Tongue (tissue), 2 donors: ENCODE data around the gene AVPR2. TPM values are rescaled to one million over a fixed set of nuclear protein-coding genes. Genes with fewer than 3 reads are reported as not detected.

Source experiments
- DNase-seq: peaks from one replicate; pipeline ENCODE4 v3.0.0-alpha.2; 2015
- total RNA-seq: library from RNA; depleted of rRNA; stranded (reverse); fragments of >200 nt; gene quantifications from one replicate; pipeline ENCODE4 v1.2.3, GENCODE V29; 2014

AVPR2 gene
- total RNA-seq, 1 donor from 2014 or later = 1.7 TPM

DNA sequence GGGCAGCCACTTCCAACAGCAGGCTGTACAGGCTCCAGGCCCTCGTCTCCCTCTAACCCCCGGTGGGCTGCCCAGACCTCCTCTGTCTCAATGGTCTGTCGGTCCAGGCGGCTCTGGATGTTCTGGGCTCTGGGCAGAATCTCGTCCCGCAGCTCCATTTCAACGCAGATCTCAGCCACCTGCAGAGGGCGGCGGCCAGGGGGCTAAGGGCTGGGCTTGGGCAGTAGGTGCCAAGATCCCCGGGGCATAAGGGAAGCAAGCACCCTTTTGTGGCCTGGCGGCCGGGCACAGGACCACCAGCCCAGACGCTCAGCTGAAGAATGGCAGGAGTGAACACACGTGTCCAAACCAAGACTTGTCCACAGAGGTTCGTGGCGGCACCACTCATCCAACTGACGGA is 9.2 kb downstream of the AVPR2 start:
- no peak for DNase-seq

DNA sequence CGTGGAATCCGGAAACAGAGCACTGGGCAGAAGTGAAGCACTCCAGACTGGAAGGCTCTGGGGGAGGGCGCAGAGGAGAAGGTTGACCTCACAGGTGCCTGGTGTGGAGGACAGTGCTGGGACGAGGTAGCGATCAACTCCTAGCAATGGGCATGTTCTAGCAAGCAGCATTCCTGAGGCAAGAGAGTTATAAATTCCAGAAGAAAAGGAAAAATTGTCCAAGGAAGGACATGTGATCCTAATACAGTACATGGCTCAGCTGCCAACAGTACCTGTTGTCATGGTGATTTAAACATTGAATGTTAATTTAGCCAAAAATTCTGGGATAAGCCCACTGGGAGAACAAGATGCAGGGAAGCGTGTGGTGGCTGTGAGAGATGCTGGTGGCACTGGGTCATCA is 13.4 kb downstream of the AVPR2 start:
- no peak for DNase-seq

DNA sequence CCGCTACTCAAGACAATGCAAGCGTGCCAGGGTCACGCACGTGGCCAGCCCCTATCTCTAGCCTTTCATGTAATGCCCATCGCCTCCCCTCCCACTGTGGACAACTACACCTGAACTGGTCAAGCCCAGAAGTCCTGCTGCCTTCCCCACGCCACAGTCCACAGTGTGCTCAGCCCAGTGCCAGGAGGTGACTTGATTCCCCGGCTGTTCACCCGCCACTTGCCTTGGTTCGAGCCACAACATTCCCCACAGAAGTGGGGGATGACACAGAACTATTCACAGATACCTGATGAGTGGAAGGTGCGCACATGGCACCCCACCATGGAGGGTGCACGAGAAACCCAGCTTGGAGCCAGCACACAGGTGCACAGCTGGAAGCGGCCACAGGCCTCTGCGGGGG is 14.8 kb downstream of the AVPR2 start:
- DNase-seq = no peak

DNA sequence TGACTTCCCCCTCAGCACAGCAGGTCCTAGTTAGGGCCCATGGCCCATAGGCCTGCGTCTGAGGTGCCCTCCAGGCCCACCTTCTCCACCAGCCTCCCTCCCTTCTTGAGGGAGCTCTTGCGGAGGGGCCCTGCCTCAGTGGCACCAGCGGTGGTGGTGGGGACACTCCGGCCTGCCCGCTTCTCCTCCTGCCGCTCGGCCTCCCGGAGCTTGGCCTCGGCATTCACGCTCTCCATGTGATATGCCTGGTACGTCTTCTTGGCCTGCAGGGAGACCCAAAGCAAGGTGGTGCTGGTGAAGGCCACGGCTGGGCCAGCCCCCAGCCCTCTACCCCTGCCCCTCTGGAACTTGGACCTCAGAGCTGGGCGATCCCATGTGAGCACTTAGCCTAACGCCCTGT is 16.1 kb downstream of the AVPR2 start:
- no peak for DNase-seq

DNA sequence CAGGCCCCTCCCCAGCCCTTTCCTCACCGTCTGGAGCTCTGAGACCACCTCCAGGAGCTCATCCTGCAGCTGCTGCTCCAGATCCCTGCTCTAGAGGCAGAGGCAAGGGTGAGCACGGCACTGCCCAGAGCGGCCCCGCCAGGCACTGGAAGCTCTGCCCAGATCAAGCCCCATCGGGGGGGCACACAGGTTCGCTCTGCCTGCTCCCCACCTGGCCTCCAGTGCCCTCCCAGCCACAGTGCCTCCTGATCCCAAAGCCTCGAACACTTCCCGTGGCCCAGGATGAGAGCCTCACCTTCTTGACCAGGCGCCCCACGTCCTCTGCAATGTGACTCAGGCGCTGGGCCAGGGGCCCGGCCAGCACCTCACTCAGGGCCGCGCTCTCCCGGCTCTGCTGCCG is 16.6 kb downstream of the AVPR2 start:
- no peak for DNase-seq

DNA sequence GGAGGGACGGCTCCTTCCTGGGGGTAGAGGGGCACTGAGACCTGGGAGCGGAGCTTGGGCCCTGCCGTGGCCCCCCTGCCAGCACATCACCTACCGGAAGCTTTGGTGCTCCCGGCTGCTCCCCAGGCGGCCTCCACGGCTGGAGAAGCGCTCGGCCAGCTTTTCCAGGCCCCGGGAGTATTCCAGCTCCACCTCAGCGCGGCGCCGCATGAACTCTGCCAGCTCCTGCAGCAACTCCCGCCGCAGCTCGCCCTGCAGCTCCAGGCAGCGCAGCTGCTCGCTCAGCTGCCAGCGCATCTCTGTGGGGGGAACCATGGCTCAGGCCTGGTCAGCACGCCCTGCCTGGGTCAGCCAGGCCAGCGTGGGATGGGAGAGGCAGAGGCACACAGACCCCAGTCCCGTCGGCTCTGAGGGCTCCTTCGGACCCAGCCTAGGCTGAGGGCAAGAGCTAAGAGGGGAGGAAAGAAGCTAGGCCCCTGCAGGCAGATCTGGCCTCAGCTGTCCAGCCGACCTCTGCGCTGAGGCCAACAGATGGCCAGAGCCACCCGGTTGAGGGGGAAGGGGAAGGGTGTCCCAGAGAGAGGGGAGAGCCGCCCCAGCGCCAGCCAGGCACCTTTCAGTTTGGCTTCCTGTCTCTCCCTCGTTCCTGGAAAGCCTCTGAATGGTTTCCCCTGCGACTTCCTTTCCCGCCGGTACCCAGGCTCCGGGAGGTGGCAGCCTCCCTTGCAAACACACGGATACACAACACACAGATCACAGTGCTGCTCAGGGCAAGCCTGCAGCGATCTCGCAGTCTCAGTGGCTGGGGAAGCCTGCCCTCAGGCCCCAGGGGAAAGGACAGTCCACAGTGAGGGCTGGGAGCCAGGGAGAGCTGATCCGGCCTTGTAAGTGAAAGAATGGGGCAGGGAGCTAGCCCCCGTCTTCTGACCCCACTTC is 17.3 kb downstream of the AVPR2 start:
- peak; percentile 47 for DNase-seq

DNA sequence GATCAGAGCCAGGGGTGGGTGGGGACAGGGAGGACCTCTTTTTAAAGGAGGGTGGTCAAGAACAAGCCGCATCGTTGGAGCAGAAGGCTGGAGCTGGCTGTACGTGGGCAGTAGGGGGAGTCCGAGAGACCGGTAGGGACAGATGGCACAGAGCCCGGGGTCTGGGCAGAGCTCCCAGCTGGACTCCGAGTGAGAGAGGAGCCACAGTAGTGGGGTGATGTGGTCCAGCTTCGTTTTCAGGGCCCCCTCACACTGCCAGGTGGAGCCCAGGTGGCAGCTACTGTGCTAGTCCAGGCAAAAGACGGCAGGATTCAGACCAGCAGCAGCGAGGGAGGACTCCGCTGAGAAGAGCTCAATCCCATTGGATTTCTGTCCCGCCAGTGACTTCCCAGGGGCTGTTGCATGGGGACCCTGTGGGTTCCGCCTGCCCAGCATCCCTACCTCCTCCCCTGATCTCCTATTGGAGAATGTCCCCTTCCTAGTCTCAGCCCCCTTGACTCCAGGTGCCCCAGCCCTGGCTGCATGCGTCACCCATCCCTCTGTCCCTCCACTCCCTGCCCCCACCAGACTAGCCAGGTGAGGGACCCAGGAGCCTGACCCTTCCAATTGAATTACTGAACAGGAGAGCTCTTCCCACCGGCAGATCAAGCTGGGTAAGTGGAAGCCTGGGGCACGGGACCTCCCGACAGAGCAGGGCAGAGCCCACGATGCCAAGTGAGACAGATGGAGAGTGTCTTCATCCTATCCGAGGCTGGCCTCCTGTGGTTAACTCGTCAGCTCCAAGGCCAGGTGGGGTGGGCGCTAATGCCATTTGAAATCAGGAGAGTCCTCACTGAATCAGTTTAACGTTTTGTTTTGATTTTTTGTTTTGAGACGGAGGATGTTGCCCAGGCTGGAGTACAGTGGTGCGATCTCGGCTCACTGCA is 18.7 kb downstream of the AVPR2 start:
- DNase-seq = peak; percentile 76

DNA sequence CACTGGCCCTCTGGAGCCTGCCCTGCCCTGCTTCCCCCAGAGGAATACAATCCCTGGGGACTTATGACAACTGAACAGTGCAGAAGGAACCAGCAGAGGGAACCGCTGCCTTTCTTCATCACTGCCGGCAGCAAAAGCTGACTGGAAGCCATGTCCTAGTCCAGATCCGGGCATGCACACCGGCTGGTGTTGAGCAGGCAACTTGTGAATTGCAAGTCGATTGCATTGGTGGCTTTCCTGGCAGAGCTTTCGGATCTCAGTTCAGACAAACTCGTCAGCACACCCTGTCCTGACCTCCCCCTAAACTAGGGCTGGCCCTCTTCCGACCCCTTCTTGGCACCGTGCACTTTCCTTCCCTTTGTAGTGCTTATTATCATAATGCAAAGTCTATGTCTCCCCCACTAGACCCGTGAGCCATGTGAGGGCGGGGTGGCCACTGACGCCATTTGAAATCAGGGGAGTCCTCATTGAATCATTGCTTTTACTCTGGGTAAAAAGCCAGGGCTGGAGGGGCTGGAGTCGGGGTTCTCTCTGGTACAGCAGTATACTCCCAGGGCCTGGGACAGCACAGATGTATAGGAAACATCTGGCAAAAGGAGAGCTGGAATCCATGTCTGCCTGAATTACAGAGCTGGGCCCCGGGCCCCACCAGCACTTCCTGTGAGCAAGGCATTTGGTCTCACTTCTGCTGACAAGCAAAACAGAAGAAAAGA is 19.8 kb downstream of the AVPR2 start:
- no peak for DNase-seq

DNA sequence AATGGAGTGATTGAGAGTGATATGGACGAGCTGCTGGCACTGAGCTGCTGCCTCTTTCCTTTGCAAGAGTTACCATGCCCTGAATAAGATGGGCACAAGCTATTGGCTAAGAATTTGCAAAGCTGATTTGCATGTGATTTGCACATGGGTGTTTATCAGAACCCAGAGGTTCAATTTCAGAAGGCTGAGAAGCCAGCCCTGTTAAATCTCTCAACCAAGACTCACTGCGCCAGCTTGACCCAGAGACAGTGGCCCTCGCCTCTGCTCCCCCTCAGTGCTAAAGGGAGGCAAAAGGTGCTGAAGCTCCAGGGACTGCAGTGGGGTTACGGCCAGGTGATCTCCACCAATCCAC is 20.9 kb downstream of the AVPR2 start:
- no peak for DNase-seq

DNA sequence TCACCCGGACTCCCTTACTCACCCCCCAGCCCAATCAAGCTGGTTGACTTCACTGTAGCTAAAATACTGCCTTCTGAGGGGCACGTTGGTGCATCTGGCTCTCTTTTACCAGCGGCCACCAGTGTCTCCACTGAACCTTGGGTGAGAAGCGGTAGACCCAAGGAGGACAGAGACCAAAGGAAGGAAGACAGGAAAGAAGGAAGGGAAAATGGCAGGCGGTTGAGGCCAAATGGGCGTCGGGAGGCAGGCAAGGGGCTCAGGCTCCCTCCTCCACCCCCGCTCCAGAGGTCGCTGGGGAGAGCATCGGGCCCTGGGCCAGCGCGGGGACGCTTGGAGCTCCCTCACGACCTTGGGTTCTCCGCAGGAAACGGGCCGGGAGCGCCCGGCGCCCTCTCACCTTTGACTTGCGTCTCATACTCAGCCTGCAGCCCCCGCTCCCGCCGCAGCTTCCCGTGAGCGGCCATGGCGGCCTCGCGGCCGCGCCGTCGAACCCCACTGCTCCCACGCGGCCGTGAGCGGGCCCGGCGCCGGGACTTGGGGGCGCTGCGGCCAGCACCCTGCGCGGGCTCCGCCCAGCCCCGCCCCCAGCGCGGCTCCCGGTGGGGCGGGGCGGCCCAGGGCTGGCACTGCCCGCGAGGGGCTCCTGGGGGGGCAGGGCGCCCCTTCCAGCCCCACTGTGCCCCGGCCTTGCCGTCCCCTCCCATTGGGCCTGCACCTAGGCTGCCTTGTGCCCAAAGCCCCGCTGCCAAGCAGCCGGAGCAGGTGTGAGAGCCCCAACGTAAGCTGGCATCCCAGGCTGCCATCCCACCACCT is 21.5 kb downstream of the AVPR2 start, which contains the start of gene ARHGAP4:
ARHGAP4 (minus strand) TSS at position 526 of the 813 bp plus-strand sequence; CDS start at position 464, 62 bp downstream.
- DNase-seq = no peak

DNA sequence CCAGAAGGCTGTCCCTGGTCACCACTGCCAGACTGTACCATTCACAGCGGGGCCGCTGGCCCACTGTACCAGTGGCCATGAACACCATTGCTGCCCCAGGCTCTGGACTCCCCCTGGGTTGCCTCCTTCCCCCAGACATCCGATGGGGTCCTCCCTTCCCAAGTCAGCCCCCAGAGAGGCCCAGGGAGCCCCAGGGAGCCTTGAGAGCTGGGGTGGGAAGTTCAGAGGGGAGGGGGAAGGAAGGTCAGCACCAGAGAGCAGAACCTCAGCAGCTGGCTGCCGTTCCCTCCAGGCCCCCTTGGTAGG is 22.0 kb downstream of the AVPR2 start:
- DNase-seq = no peak

DNA sequence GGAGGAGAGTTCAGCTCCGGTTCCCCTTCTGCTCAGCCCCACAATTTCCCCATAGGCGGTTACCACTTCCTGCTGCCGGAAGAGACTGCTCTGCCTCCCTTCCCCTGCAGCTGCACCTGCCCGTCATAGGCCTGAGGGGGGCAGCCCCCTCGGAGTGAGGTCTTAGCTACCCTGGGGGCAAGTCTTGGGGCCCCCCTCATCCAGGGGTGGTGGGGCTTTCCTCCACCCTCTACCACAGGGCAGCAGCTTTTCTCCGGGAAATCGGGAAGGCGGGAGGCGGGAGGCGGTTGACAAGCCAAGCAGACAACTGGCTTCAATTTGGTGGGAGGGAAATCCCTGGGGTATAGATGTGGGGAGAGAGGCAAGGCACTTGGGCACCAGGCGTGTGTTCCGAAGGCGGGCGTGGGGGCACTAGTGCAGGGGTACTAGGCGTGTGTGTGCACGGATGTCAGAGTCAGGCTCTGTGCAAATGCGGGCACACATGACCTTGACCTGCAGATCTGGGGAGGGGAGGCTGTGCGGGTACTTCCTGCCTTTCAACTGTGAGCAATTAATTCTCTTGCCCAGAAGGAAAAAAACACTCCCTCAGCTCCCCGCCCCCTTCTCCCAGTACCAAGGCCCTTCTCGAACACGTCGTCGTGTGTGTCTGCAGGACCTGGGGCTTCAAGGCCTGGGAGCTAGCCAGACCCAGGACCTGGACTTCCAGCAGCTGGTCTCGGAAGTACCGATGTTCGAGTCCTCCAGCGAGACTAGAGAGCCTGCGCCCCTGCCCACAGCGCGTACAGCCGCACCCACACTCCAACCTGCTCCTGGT is 22.6 kb downstream of the AVPR2 start:
- peak; percentile 80 for DNase-seq

DNA sequence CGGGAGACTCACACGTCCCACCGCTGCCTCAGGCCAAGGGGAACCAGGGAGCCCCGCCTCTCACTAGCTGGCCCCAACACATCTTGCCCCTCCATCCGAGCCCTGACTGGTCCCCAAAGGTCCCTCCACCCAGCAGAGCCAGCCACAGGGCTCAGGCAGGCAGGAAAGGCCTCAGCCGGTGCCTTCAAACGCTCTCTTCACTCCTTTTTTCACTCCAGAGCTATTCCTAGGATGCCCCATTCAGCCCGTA is 23.1 kb downstream of the AVPR2 start:
- DNase-seq = no peak

DNA sequence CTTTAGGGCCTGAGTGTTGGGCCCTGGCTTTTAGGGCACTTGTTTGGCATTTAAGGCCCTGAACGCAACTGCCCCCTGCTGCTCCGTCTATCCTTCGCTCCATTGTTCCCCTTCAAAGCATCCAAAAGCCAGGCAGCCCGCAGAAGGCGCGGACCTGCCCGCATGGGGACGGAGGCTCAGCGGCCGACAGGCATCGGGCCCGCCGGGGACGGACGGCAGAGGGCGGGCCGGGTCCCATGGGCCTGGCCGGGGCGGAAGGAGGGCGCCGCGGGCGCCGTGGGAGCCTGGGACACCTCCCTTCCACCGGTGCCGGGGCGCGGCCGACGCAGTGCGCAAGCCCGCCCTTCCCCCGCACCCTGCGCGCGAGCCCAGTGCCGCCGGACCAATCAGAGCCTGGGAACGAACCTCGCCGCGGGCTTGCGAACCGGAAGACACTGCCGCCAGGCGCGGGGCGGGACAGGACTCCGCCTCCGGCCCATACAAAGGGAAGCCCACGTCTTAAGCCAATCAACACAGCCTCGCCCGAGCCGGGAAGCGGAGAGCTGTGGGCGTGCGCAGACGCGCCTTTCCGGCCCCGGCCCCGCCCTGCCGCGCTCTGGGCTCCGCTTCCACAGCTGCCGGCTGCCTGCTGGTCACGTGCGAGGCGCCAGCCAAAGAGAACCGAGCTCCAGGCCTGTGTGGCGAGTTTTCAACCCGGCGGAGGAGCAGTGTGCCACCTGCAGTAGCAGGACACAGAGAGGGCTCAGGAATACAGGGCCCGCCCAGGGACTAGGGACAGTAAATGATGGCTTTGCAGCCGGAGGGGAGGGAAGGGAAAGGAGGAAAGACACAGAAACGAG is 23.7 kb downstream of the AVPR2 start:
- DNase-seq = peak; percentile 98

DNA sequence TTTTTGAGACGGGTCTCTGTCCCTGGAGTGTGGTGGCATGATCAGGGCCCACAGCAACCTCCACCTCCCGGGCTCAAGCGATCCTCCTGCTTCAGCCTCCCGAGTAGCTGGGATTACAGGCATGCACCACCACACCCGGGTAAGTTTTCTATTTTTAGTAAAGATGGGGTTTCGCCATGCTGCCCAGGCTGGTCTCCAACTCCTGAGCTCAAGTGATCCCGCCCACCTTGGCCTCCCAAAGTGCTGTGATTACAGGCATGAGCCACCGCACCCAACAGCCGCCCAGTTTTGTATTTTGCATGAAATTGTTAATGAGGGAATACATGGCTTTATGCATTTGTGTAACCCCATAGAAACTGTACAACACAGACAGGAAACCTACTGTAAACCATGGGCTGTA is 24.4 kb downstream of the AVPR2 start:
- no peak for DNase-seq

DNA sequence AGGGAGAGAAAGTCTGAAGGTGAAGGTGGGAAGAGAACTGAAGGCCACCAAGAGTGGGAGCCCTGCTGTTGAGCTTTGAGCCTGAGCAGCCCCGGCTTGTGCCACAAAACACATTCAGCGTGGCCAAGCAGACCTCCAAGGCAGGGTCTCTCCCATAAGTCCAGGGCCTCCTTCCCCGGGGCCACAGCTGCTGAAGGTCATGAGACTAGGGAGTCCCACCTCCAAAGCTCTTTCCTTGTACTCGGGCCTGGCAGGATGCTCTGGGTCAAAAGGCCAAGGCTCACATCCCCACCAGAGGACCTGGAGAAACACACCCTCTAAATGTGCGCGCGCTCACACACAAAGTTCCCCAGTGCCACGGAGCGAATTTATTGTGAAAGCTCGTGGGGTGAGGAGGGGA is 25.1 kb downstream of the AVPR2 start:
- no peak for DNase-seq

DNA sequence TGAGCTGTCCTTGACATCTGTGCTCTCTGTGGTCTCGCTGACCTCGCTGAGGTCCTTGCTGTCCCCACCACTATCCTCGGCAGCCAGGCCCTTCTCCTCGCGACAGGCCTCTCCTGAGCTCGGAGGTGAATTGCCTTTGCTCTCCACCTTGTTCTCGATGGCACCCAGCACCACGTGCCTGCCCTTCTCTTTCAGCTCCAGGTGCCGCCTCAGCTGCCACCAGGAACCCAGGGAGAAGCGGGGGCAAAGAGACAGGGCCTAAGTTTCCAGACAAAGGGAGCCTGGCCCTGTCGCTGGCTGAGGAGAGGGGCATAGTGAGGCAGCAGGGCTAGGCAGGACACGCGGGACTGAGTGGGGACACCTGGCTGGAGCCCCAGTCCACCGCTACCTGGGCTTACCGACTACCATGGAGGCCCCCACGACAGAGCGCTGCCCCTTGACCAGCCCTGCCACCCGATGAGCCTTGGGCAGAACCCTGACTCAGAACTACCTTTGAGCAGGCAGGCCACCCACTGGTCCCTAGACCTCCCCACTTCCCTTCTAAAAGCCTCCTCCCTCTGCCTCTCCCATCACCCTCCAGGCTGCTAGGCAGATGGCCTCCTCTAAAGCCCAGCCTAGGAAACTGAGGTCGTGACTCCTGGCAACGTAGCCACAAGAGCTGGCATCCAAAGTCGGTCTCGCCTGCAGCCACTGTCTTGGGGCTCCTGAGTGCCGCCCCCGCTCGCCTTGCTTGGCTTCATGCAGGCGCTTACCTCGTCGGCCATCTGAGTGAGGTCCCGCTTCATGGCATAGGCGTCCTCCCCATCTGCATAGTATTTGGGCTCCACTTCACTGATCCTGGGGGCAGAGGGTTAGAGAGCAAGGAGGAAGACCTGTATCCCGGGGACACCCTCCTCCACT is 25.8 kb downstream of the AVPR2 start:
- no peak for DNase-seq

DNA sequence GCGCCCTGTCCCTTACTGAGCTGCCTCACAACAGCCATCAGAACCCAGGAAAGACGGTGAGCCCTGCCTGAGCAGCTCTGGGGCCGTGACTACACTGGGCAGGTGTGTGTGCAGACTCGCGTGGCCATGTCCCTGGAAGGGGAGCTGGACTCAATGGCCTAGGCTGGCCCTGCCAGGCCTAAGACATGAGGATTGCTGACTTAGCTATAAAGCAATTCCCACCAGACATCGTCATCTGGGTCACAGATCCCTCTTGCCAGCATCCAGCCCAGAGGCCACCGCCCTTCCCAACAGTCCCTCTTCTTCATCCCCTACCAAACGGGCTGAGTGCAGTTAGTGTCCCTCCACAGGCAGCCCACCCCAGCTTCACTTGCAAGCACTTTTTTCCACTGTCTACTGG is 26.7 kb downstream of the AVPR2 start:
- no peak for DNase-seq

DNA sequence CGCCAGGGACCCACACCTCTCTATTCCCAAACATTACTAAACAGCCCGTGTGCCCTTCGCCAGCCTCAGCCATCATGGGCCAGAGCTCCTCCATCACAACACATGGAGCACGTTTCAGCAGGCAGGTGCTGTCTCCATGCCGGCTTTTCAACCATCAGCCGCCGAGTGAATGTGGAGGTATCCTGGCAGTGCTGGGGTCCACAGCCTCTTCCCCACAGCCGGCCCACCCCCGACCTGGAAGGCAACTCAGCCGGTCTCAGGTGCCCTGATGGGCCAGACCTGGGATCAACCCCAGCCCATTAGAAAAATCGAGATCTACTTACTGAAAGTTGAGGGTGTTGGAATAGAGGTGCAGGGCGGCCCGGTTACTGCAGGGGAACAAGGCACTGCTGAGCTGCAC is 27.3 kb downstream of the AVPR2 start:
- no peak for DNase-seq
